Measurements from ENCODE around the gene LIN52.
A peak's percentile ranks its signal among the peaks of the same experiment; 100 is the strongest.

Gene LIN52

DNA sequence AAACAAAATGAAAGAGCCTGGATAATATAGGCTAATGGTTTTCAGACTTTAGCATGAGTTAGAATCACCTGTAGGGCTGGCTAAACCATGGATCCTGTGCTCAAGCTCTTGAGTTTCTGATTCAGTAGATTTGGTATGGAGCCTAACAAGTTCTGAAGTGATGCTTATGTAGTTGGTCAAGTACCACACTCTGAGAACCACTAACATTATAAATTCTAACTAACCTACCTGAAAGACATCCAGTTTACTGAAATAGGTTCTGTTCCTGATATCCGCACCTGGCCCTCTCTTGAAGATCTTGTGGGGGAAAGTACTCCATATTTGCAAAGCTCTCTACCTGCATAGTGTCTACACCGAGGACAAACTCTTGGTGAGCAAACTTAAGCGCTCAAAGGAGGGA is 95.1 kb downstream of the LIN52 start:
- Histone ChIP-seq H3K4me1 (ENCODE audit: control insufficient read depth in 1 of 2, insufficient read depth in 2 of 2, low read length in 2 of 2) (no peaks in the 10 kb centered on the region), H4K12ac (ENCODE audit: low read depth, low read length) (no peak overlapping the region), H3K27ac (ENCODE audit: low read depth, low read length) (no peak overlapping the region), H2BK12ac (ENCODE audit: low read length) (no peak overlapping the region), H3K4ac (ENCODE audit: low read depth, low read length) (no peak overlapping the region), H2AFZ (ENCODE audit: insufficient read depth, low read length, poor library complexity) (no peak overlapping the region), H3K79me2 (ENCODE audit: control insufficient read depth, insufficient read depth, low read length, poor library complexity) (no peaks in the 10 kb centered on the region), H3K14ac (ENCODE audit: low read length) (no peak overlapping the region), H4K8ac (ENCODE audit: low read depth, low read length) (no peak overlapping the region), H3K9me3 (ENCODE audit: insufficient read depth, low read depth, low read length) (no peaks in the 10 kb centered on the region), H3K36me3 (ENCODE audit: control insufficient read depth in 1 of 2, insufficient read depth in 2 of 2, low read length in 2 of 2) (no peaks in the 10 kb centered on the region), H2BK120ac (ENCODE audit: insufficient read depth, low read length, poor library complexity) (no peak overlapping the region), H3K18ac (ENCODE audit: low read length) (no peak overlapping the region), H2AK5ac (ENCODE audit: low read length) (no peak overlapping the region), H3K4me3 (ENCODE audit: low read depth, low read length) (no peak overlapping the region), H2BK5ac (ENCODE audit: low read depth, low read length, poor library complexity) (no peak overlapping the region), H3K79me1 (ENCODE audit: low read length) (no peaks in the 10 kb centered on the region), H3K23ac (ENCODE audit: low read length) (no peak overlapping the region), H3K27me3 (ENCODE audit: insufficient read depth, low read length) (no peaks in the 10 kb centered on the region), H3K9ac (ENCODE audit: low read length) (no peak overlapping the region), H4K91ac (ENCODE audit: low read depth, low read length) (no peak overlapping the region), H3K4me2 (ENCODE audit: low read length) (no peak overlapping the region)
- DNase-seq: peak in 1 of 2 donors; percentile 2
- no CpG with 5 or more reads among the region's 3 CpGs for WGBS (ENCODE audit: extremely low coverage, insufficient coverage, insufficient read length)

DNA sequence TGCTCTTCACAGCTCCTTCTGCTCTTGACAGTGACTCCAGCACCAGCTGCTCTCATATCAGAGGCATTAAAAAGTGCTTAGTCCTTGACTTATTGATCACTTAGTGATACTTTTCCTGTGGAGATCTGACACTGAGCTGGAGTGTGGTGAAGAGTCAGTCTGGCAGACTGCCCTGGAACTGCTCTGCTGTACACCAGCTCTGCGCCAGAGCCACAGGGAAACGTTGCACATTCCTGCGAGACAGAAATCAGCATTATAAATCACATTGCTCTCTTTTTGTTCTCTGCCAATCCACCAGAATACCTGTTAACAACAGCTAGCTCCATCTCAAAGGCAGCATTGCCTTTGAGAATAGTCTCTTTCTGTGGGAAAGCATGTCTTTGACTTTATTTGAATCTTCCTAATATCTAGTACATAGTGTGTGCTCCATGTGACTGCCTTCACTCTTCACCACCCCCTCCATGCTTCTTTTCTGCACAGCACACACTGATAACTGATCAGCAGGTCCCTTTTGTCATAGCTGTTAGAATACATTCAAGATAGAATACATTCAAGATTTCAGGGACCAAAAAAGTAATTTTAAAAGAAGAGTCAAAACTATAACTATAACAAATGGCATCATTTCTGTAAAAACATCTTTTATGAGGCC is 106.3 kb downstream of the LIN52 start:
- Histone ChIP-seq H3K36me3 (ENCODE audit: control insufficient read depth in 1 of 2, insufficient read depth in 2 of 2, low read length in 2 of 2) (no peaks in the 10 kb centered on the region), H2BK5ac (ENCODE audit: low read depth, low read length, poor library complexity) (no peak overlapping the region), H4K12ac (ENCODE audit: low read depth, low read length) (no peak overlapping the region), H3K4me2 (ENCODE audit: low read length) (no peak overlapping the region), H3K27ac (ENCODE audit: low read depth, low read length) (no peak overlapping the region), H2BK120ac (ENCODE audit: insufficient read depth, low read length, poor library complexity) (no peak overlapping the region), H3K23ac (ENCODE audit: low read length) (no peak overlapping the region), H2AK5ac (ENCODE audit: low read length) (no peak overlapping the region), H3K27me3 (ENCODE audit: insufficient read depth, low read length) (no peaks in the 10 kb centered on the region), H3K14ac (ENCODE audit: low read length) (no peak overlapping the region), H4K8ac (ENCODE audit: low read depth, low read length) (no peak overlapping the region), H2AFZ (ENCODE audit: insufficient read depth, low read length, poor library complexity) (no peak overlapping the region), H3K4ac (ENCODE audit: low read depth, low read length) (no peak overlapping the region), H3K4me1 (ENCODE audit: control insufficient read depth in 1 of 2, insufficient read depth in 2 of 2, low read length in 2 of 2) (no peaks in the 10 kb centered on the region), H3K9ac (ENCODE audit: low read length) (no peak overlapping the region), H2BK12ac (ENCODE audit: low read length) (no peak overlapping the region), H3K4me3 (ENCODE audit: low read depth, low read length) (no peak overlapping the region), H3K79me1 (ENCODE audit: low read length) (no peaks in the 10 kb centered on the region), H3K79me2 (ENCODE audit: control insufficient read depth, insufficient read depth, low read length, poor library complexity) (no peaks in the 10 kb centered on the region), H4K91ac (ENCODE audit: low read depth, low read length) (no peak overlapping the region), H3K9me3 (ENCODE audit: insufficient read depth, low read depth, low read length) (no peaks in the 10 kb centered on the region), H3K18ac (ENCODE audit: low read length) (no peak overlapping the region)
- WGBS (ENCODE audit: extremely low coverage, insufficient coverage, insufficient read length): no CpG with 5 or more reads among the region's 3 CpGs
- no peak for DNase-seq

DNA sequence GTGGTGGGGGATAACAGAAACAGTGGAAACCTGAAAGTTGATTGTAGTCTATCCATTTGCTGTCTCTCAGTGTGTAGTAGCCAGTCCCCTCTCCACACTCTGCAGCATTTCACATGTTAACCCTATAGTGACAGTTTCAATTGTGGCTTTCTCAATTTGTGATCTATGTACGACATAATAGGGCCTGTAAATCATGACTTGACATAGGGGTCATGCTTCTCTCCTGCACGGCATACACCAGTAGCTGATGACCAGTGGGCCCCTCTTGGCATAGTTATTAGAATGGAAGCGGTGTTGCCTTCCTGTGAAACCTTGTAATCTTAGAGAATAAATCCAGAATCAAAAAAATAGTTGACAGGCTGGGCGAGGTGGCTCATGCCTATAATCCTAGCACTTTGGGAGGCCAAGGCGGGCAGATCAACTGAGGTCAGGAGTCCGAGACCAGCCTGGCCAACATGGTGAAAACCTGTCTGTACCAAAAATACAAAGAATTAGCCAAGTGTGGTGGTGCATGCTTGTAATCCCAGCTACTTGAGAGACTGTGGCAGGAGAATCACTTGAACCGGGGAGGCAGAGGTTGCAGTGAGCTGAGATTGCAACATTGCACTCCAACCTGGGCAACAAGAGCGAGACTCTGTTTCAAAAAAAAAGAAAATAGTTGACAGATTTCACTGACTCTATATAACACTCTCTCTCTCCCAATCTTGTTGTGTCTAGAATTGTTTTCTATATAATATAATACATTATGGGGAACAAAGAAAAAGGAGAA is 109.9 kb downstream of the LIN52 start:
- Histone ChIP-seq H2AFZ (ENCODE audit: insufficient read depth, low read length, poor library complexity) (no peak overlapping the region), H4K8ac (ENCODE audit: low read depth, low read length) (no peak overlapping the region), H3K23ac (ENCODE audit: low read length) (no peak overlapping the region), H3K4me3 (ENCODE audit: low read depth, low read length) (no peak overlapping the region), H3K4me1 (ENCODE audit: control insufficient read depth in 1 of 2, insufficient read depth in 2 of 2, low read length in 2 of 2) (no peaks in the 10 kb centered on the region), H3K79me2 (ENCODE audit: control insufficient read depth, insufficient read depth, low read length, poor library complexity) (no peaks in the 10 kb centered on the region), H2BK120ac (ENCODE audit: insufficient read depth, low read length, poor library complexity) (no peak overlapping the region), H3K4me2 (ENCODE audit: low read length) (no peak overlapping the region), H3K4ac (ENCODE audit: low read depth, low read length) (no peak overlapping the region), H3K9me3 (ENCODE audit: insufficient read depth, low read depth, low read length) (no peaks in the 10 kb centered on the region), H3K27me3 (ENCODE audit: insufficient read depth, low read length) (no peaks in the 10 kb centered on the region), H3K9ac (ENCODE audit: low read length) (no peak overlapping the region), H4K91ac (ENCODE audit: low read depth, low read length) (no peak overlapping the region), H3K27ac (ENCODE audit: low read depth, low read length) (no peak overlapping the region), H3K79me1 (ENCODE audit: low read length) (no peaks in the 10 kb centered on the region), H2BK5ac (ENCODE audit: low read depth, low read length, poor library complexity) (no peak overlapping the region), H3K18ac (ENCODE audit: low read length) (no peak overlapping the region), H3K36me3 (ENCODE audit: control insufficient read depth in 1 of 2, insufficient read depth in 2 of 2, low read length in 2 of 2) (peaks cover 0 to 3% of the 10 kb centered on the region in 2 experiments), H4K12ac (ENCODE audit: low read depth, low read length) (no peak overlapping the region), H2BK12ac (ENCODE audit: low read length) (no peak overlapping the region), H2AK5ac (ENCODE audit: low read length) (no peak overlapping the region), H3K14ac (ENCODE audit: low read length) (no peak overlapping the region)
- WGBS (ENCODE audit: extremely low coverage, insufficient coverage, insufficient read length): no CpG with 5 or more reads among the region's 8 CpGs
- no peak for DNase-seq

DNA sequence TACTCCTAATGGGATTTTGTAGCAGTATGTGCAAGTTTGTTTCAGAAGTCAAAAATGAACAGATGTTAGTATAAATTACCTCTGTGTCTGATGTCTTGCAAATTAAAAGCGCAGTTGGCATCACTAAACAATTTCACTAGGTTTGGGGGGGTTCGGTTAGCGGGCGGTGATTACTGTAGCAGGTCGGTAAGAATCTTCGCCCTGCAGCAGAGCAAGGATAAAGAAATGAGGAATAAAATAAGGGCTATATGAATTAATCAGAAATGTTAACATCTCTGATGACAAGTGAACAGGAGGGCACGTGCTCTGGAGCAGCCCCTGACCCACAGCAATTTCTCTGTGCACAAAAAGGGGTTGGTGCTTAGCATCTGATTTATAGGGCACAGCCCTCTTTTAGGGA is 110.9 kb downstream of the LIN52 start:
- Histone ChIP-seq H3K4me3 (ENCODE audit: low read depth, low read length) (no peak overlapping the region), H3K27ac (ENCODE audit: low read depth, low read length) (no peak overlapping the region), H4K8ac (ENCODE audit: low read depth, low read length) (no peak overlapping the region), H2BK120ac (ENCODE audit: insufficient read depth, low read length, poor library complexity) (no peak overlapping the region), H3K79me1 (ENCODE audit: low read length) (no peaks in the 10 kb centered on the region), H3K23ac (ENCODE audit: low read length) (no peak overlapping the region), H3K4me1 (ENCODE audit: control insufficient read depth in 1 of 2, insufficient read depth in 2 of 2, low read length in 2 of 2) (no peaks in the 10 kb centered on the region), H3K18ac (ENCODE audit: low read length) (no peak overlapping the region), H4K12ac (ENCODE audit: low read depth, low read length) (no peak overlapping the region), H2BK5ac (ENCODE audit: low read depth, low read length, poor library complexity) (no peak overlapping the region), H3K9ac (ENCODE audit: low read length) (no peak overlapping the region), H3K9me3 (ENCODE audit: insufficient read depth, low read depth, low read length) (no peaks in the 10 kb centered on the region), H3K14ac (ENCODE audit: low read length) (no peak overlapping the region), H2BK12ac (ENCODE audit: low read length) (no peak overlapping the region), H2AK5ac (ENCODE audit: low read length) (no peak overlapping the region), H3K4me2 (ENCODE audit: low read length) (no peak overlapping the region), H2AFZ (ENCODE audit: insufficient read depth, low read length, poor library complexity) (no peak overlapping the region), H3K79me2 (ENCODE audit: control insufficient read depth, insufficient read depth, low read length, poor library complexity) (no peaks in the 10 kb centered on the region), H3K27me3 (ENCODE audit: insufficient read depth, low read length) (no peaks in the 10 kb centered on the region), H3K4ac (ENCODE audit: low read depth, low read length) (no peak overlapping the region), H4K91ac (ENCODE audit: low read depth, low read length) (no peak overlapping the region), H3K36me3 (ENCODE audit: control insufficient read depth in 1 of 2, insufficient read depth in 2 of 2, low read length in 2 of 2) (peaks cover 0 to 3% of the 10 kb centered on the region in 2 experiments)
- no peak for DNase-seq
- WGBS (ENCODE audit: extremely low coverage, insufficient coverage, insufficient read length): no CpG with 5 or more reads among the region's 7 CpGs
